Measurements from ENCODE around the gene TRIP4. TPM values are rescaled to one million over a fixed set of nuclear protein-coding genes. Genes with fewer than 3 reads are reported as not detected.
"Not testable (repeated sequence)": the region's sequence is repeated elsewhere in the genome, so short reads cannot be mapped to it uniquely, and the experiment has no call there.

Gene TRIP4
- total RNA-seq, 6 experiments from 2014 or later, result 20.7 to 31.5 (median 29.3) TPM

- no peak for TF ChIP-seq CTCF (IDR thresholded peaks at IDR 0.05)
- Mint-ChIP-seq H3K9me3 (no peaks in the 10 kb centered on the region), H3K36me3 (ENCODE audit: low read depth) (peaks cover 27% of the 10 kb centered on the region), H3K4me1 (ENCODE audit: low read depth) (peaks cover 64% of the 10 kb centered on the region), H3K27ac (peak overlapping the region; percentile 63), H3K27me3 (ENCODE audit: insufficient read depth) (no peaks in the 10 kb centered on the region; the same call in 1 of the 2 replicates), H3K4me3 (peak overlapping the region; percentile 64)
- peak; percentile 20 for DNase-seq
These were observed 42.9 kb upstream of the TRIP4 start for GRCh38 chr15:64344651-64345294.

GRCh38 chr15:64346242-64346641, 41.4 kb upstream of the TRIP4 start:
- H3K4me3 Mint-ChIP-seq; H3K27me3 Mint-ChIP-seq (ENCODE audit: insufficient read depth); DNase-seq; H3K9me3 Mint-ChIP-seq; H3K27ac Mint-ChIP-seq: not testable (repeated sequence)
- peaks cover 71% of the 10 kb centered on the region for H3K4me1 Mint-ChIP-seq (ENCODE audit: low read depth)
- H3K36me3 Mint-ChIP-seq (ENCODE audit: low read depth), result peaks cover 27% of the 10 kb centered on the region

- Mint-ChIP-seq H3K4me3 (no peak overlapping the region; the same call in 1 of the 2 replicates), H3K27ac (0 out of 2 replicates have a peak overlapping the region, but pooled peaks have one; percentile 5), H3K9me3 (no peaks in the 10 kb centered on the region), H3K36me3 (ENCODE audit: low read depth) (peaks cover 12% of the 10 kb centered on the region), H3K27me3 (ENCODE audit: insufficient read depth) (no peaks in the 10 kb centered on the region; the same call in 1 of the 2 replicates), H3K4me1 (ENCODE audit: low read depth) (peaks cover 58% of the 10 kb centered on the region)
- DNase-seq, result peak; percentile 16
- no peak for TF ChIP-seq CTCF (IDR thresholded peaks at IDR 0.05)
These were observed 39.2 kb upstream of the TRIP4 start for GRCh38 chr15:64348455-64348854.

- TF ChIP-seq CTCF (IDR thresholded peaks at IDR 0.05), result no peak
- no peak overlapping the region for H3K4me3 Mint-ChIP-seq
- H3K27ac Mint-ChIP-seq, result peak overlapping the region; percentile 33; the same call in 1 of the 2 replicates
- no peaks in the 10 kb centered on the region; the same call in 1 of the 2 replicates for H3K27me3 Mint-ChIP-seq (ENCODE audit: insufficient read depth)
- H3K9me3 Mint-ChIP-seq, result no peaks in the 10 kb centered on the region
- DNase-seq, result no peak
- H3K36me3 Mint-ChIP-seq (ENCODE audit: low read depth), result peaks cover 12% of the 10 kb centered on the region
- peaks cover 50% of the 10 kb centered on the region for H3K4me1 Mint-ChIP-seq (ENCODE audit: low read depth)
These were observed 38.3 kb upstream of the TRIP4 start for GRCh38 chr15:64349375-64349774.

GRCh38 chr15:64351265-64351664, 36.4 kb upstream of the TRIP4 start:
- Mint-ChIP-seq H3K27ac (peak overlapping the region; percentile 34), H3K4me3 (peak overlapping the region; percentile 40; the same call in 1 of the 2 replicates), H3K4me1 (ENCODE audit: low read depth) (peaks cover 45% of the 10 kb centered on the region), H3K36me3 (ENCODE audit: low read depth) (peaks cover 12% of the 10 kb centered on the region), H3K9me3 (no peaks in the 10 kb centered on the region), H3K27me3 (ENCODE audit: insufficient read depth) (peaks cover 3% of the 10 kb centered on the region)
- peak; percentile 7 for DNase-seq
- TF ChIP-seq CTCF (IDR thresholded peaks at IDR 0.05), result no peak

- Mint-ChIP-seq H3K9me3 (no peaks in the 10 kb centered on the region), H3K27me3 (ENCODE audit: insufficient read depth) (peaks cover 3% of the 10 kb centered on the region), H3K36me3 (ENCODE audit: low read depth) (no peaks in the 10 kb centered on the region), H3K27ac (peak overlapping the region; percentile 94), H3K4me3 (peak overlapping the region; percentile 93), H3K4me1 (ENCODE audit: low read depth) (peaks cover 34% of the 10 kb centered on the region)
- no peak for DNase-seq
- TF ChIP-seq CTCF (IDR thresholded peaks at IDR 0.05), result no peak
These were observed 32.8 kb upstream of the TRIP4 start for GRCh38 chr15:64354688-64355344.

Data from HFFc6 (cell line).